ENCODE results near the gene MTURN. TPM values are rescaled to one million over a fixed set of nuclear protein-coding genes. Genes with fewer than 3 reads are reported as not detected.

Gene MTURN
- total and polyA plus RNA-seq, 2 donors (not counting 3 experiments of a cell fraction or from before 2014, with no cell fraction given) = 4.9 to 6.6 TPM

DNA sequence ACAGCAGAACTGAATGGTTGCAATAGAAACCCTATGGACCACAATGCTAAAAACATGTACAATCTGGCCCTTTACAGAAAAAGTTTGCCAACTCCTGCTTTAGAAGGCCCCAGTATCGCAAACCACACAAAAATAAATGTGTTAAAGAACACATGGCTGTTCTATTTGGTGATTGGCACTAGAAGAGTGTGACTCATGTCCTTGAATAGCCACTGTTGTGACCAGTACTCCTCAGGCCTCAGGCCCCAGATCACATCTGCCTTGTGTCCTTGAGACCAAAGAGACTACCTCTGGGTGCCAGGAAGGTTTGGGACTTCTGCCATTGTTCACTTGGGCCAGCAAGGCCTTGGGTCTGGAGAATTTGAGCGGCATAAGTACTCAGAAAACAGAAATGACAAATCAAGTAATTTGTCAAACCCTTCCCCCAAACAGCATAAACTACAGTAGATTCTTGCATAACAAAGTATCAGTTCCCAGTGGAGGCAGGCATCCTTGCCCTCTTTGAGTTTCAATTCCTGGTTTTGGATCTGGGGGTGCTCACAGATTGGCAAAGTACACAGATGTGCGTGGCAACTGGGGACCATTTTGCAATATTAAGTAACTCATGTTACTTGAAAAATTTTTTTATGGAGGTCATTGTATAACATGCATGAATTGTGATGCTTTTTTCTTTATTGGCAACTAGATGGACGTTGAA is 50.2 kb downstream of the MTURN start:
- ChIA-PET CTCF (interaction anchor here (1.4 kb wide), 1 partner anchor 22 kb away, joined by 3 read pairs; no protein-coding TSS in a partner anchor), POLR2A (no interaction called here)
- no peak overlapping the region for H3K27ac ChIP-seq (ENCODE audit: insufficient read depth, low read depth, low read length)
- dilution Hi-C loops (cut with MboI; ENCODE audit: extremely low pct_ligation_motif_present, low sequenced_read_pairs) = no loop called here
- H2AFZ ChIP-seq (ENCODE audit: low read depth, low read length) = no peak overlapping the region
- no peaks in the 10 kb centered on the region for H3K4me1 ChIP-seq (ENCODE audit: control insufficient read depth, extremely low read depth, insufficient read depth, low read length)
- H3K4me3 ChIP-seq (replicated peaks in 1 of 3; ENCODE audit: insufficient read depth in 1 of 3, low read depth in 1 of 3, low read length in 3 of 3) = no peak overlapping the region
- FAIRE-seq = no peak
- H3K27me3 ChIP-seq (ENCODE audit: control insufficient read depth in 2 of 2, insufficient read depth in 2 of 2, low read length in 2 of 2) = no peaks in the 10 kb centered on the region
- H3K36me3 ChIP-seq (ENCODE audit: control insufficient read depth in 2 of 2, extremely low read depth in 1 of 2, insufficient read depth in 2 of 2, low read length in 2 of 2) = no peaks in the 10 kb centered on the region
- BruUV-seq (replicated peaks) = no TSS peak
- H3K9me3 ChIP-seq (replicated peaks; ENCODE audit: control insufficient read depth, insufficient read depth, low read length) = no peaks in the 10 kb centered on the region
- TF ChIP-seq EZH2 (IDR thresholded peaks at IDR 0.05; ENCODE audit: borderline replicate concordance, low read depth, low read length, severe bottlenecking) = no peak
- no peak for TF ChIP-seq GATA2 (IDR thresholded peaks at IDR 0.05; ENCODE audit: insufficient read depth, insufficient read length, low read depth, low read length)
- TF ChIP-seq FOS (IDR thresholded peaks at IDR 0.05; ENCODE audit: borderline replicate concordance, insufficient read depth, low read length) = no peak
- TF ChIP-seq, protein P1, sequence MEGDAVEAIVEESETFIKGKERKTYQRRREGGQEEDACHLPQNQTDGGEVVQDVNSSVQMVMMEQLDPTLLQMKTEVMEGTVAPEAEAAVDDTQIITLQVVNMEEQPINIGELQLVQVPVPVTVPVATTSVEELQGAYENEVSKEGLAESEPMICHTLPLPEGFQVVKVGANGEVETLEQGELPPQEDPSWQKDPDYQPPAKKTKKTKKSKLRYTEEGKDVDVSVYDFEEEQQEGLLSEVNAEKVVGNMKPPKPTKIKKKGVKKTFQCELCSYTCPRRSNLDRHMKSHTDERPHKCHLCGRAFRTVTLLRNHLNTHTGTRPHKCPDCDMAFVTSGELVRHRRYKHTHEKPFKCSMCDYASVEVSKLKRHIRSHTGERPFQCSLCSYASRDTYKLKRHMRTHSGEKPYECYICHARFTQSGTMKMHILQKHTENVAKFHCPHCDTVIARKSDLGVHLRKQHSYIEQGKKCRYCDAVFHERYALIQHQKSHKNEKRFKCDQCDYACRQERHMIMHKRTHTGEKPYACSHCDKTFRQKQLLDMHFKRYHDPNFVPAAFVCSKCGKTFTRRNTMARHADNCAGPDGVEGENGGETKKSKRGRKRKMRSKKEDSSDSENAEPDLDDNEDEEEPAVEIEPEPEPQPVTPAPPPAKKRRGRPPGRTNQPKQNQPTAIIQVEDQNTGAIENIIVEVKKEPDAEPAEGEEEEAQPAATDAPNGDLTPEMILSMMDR (IDR thresholded peaks at IDR 0.05; ENCODE audit: extremely low read depth in 1 of 2, insufficient read depth in 1 of 2, low read depth in 1 of 2, low read length in 2 of 2) = no peak
- TF ChIP-seq MYC (IDR thresholded peaks at IDR 0.05; ENCODE audit: low read depth, low read length) = no peak
- TF ChIP-seq JUN (IDR thresholded peaks at IDR 0.05; ENCODE audit: borderline replicate concordance, insufficient read depth, insufficient read length, low read depth) = no peak
- no peak for TF ChIP-seq POLR2A (IDR thresholded peaks at IDR 0.05; ENCODE audit: low read depth, low read length)
- TF ChIP-seq, protein P2, sequence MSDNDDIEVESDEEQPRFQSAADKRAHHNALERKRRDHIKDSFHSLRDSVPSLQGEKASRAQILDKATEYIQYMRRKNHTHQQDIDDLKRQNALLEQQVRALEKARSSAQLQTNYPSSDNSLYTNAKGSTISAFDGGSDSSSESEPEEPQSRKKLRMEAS (IDR thresholded peaks at IDR 0.05; ENCODE audit: insufficient read depth, insufficient read length) = no peak
- TF ChIP-seq POLR2AphosphoS5 (IDR thresholded peaks at IDR 0.05; ENCODE audit: insufficient read depth, low read depth, low read length) = no peak
- H3K79me2 ChIP-seq (ENCODE audit: control insufficient read depth, insufficient read depth, low read length) = no peaks in the 10 kb centered on the region
- DNase-seq (ENCODE audit: low read depth, low spot score) = no peak
- intact Hi-C loops (cut with micrococcal nuclease) = no loop called here
- H3K4me2 ChIP-seq (ENCODE audit: insufficient read depth, low read length) = no peak overlapping the region
- H3K9ac ChIP-seq (replicated peaks; ENCODE audit: extremely low read depth, insufficient read depth, low read length) = no peak overlapping the region
- no peaks in the 10 kb centered on the region for H4K20me1 ChIP-seq (replicated peaks; ENCODE audit: control insufficient read depth, extremely low read depth, insufficient read depth, low read length)
- H3K9me1 ChIP-seq (replicated peaks; ENCODE audit: control insufficient read depth, extremely low read depth, insufficient read depth, low read length) = no peaks in the 10 kb centered on the region

Measured in endothelial cell of umbilical vein (primary cell).